Left ventricle myocardium inferior (tissue), 1 donor: Measurements from ENCODE around the gene TRMT1L. TPM values are rescaled to one million over a fixed set of nuclear protein-coding genes. Genes with fewer than 3 reads are reported as not detected.

Source experiments
- DNase-seq: peaks from one replicate; pipeline ENCODE4 v3.0.0-alpha.2; 2020
- H3K27ac ChIP-seq: fragments of 200-600 bp; replicated peaks from 2 replicates; pipeline ENCODE4 v1.8.0; 2021
- H3K27me3 ChIP-seq: fragments of 200-600 bp; 2 replicates; pipeline ENCODE4 v1.8.0; 2021; ENCODE audit warnings: low read depth
- H3K36me3 ChIP-seq: fragments of 200-600 bp; 2 replicates; pipeline ENCODE4 v1.8.0; 2021
- H3K4me1 ChIP-seq: fragments of 200-600 bp; 2 replicates; pipeline ENCODE4 v1.8.0; 2021
- H3K4me3 ChIP-seq: fragments of 200-600 bp; 2 replicates; pipeline ENCODE4 v1.8.0; 2021; ENCODE audit warnings: mild to moderate bottlenecking, moderate library complexity
- H3K9me3 ChIP-seq: fragments of 200-600 bp; replicated peaks from 2 replicates; pipeline ENCODE4 v1.8.0; 2021
- CTCF ChIP-seq: fragments of 200-600 bp; IDR thresholded peaks from 2 replicates; pipeline ENCODE4 v1.8.0; 2021; ENCODE audit warnings: antibody characterized with exemption, mild to moderate bottlenecking, borderline replicate concordance
- intact Hi-C: fragments of 100-400 bp; cut with micrococcal nuclease; formaldehyde crosslinking; loops from one replicate; pipeline ENCODE4 v1.11.0; 2022
- total RNA-seq: library from RNA; stranded (reverse); fragmentation: NEBNext Ultra II Directional; extraction: Animal tissue kit (Norgen Biotek cat#: 25700); gene quantifications from one replicate; pipeline ENCODE4 v1.2.1, GENCODE V29; 2021
- donor health status: DM: no; HTN: yes; CAD: no; lungs with severe emphysema.

TRMT1L gene
- total RNA-seq, 1 donor from 2014 or later, result 26.1 TPM

GRCh38 chr1:185069202-185069772, 87.5 kb downstream of the TRMT1L start:
- no peak overlapping the region for H3K27ac ChIP-seq
- no peak for DNase-seq

GRCh38 chr1:185068341-185068740, 88.4 kb downstream of the TRMT1L start:
- intact Hi-C loops, result no loop called here
- no peak overlapping the region for H3K27ac ChIP-seq
- TF ChIP-seq CTCF, result no peak
- H3K27me3 ChIP-seq, result no peaks in the 10 kb centered on the region
- H3K4me1 ChIP-seq, result peaks cover 34% of the 10 kb centered on the region
- DNase-seq, result no peak
- no peaks in the 10 kb centered on the region for H3K36me3 ChIP-seq
- H3K9me3 ChIP-seq, result peaks cover 8% of the 10 kb centered on the region
- H3K4me3 ChIP-seq, result no peak overlapping the region

More at GRCh38 chr1:185069202-185069772, 87.5 kb downstream of the TRMT1L start:
- peaks cover 7% of the 10 kb centered on the region for H3K9me3 ChIP-seq
- H3K27me3 ChIP-seq, result no peaks in the 10 kb centered on the region
- no peak for TF ChIP-seq CTCF
- H3K36me3 ChIP-seq, result no peaks in the 10 kb centered on the region
- peaks cover 34% of the 10 kb centered on the region for H3K4me1 ChIP-seq
- no peak overlapping the region for H3K4me3 ChIP-seq
- intact Hi-C loops, result no loop called here

Other genes starting within 250 kb of the TRMT1L start
- gene NIBAN1, start 182.4 kb downstream of the TRMT1L start, total RNA-seq, result 248 TPM
- gene RNF2, start 111.4 kb downstream of the TRMT1L start, total RNA-seq, result 11.6 TPM
- 7.4 TPM for gene SWT1, start 214 bp upstream of the TRMT1L start, total RNA-seq
- 70.3 TPM for gene IVNS1ABP, start 160.3 kb upstream of the TRMT1L start, total RNA-seq